Stimulated activated CD4-positive, alpha-beta T cell treated with anti-CD3 and anti-CD28 coated beads, Interleukin-12 subunit alpha, Interleukin-12 subunit beta, amount 100 ng/mL, for 4 hours (primary cell): Measurements from ENCODE around the gene GET4.
"Not testable (repeated sequence)": the region's sequence is repeated elsewhere in the genome, so short reads cannot be mapped to it uniquely, and the experiment has no call there.

Experiments used
- DNase-seq: peaks from one replicate; pipeline ENCODE4 v3.0.0-alpha.2; 2020

The GET4 gene

DNA sequence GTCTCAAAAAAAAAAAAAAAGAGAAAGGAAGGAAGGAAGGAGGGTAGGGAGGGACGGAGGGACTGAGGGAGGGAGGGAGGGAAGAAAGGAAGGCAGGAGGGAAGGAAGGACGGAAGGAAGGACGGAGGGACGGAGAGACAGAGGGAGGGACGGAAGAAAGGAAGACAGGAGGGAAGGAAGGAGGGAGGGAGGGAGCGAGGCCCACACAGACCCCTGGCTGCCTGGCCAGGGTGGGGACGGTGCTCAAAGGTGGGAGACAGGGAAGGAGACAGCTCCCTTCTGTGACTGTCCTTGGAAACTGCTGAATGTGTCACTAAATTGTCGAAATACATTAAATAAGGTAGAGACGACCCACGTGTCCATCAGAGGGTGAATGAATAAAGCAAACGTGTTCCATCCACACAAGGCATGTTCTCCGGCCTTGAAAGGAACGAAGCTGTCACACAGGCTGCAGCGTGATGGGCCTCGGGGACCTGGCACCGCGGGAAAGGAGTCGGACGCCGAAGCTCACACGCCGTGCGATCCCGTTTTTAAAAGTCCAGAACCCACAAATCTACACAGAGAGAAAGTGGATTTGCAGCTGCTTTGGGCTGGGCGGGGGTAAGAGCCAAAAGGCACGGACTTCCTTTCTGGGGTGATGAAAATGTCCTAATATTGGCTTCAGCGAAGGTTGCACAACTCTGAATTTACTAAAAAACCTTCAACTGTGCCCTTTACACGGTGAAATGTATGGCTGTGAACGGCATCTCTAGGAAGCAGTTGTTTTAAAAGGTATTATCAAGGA is 54.8 kb downstream of the GET4 start:
- no peak for DNase-seq

DNA sequence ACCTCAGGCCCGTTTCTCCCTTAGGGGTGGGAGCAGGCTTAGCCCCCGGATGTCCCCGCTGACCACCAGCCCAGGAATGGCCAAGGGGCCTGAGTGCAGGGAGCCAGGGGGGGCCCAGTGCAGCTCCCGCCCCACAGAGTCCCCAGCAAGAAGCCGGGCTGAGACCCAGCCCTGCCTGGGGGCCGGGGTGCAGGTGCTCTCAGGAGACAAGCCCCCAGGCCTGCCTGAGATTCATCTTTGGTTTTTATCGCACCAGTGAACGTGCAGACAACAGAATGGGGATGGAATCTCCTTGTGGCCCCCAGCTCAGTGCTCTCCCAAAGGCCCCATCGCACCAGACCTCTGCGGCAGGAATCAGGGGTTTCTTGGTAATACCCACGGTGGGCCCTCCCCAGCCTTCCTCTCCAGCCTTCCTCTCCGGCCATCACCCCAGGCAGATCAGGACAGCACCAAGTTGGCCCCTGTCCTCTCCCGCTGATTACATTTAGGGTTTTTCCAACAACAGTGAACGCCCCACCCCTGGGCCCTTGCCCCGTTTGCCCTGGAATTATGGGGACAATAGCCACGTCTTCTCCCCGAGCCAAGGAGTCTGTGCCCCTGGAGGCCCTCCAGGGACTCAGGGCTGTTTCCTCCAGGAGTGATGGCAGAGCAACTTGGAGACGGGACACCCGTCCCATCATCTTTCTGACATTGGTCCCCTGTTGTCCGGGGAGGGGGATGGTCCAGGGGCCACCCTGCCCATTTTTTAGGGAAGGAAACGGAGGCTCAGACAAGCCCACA is 55.7 kb downstream of the GET4 start:
- no peak for DNase-seq

DNA sequence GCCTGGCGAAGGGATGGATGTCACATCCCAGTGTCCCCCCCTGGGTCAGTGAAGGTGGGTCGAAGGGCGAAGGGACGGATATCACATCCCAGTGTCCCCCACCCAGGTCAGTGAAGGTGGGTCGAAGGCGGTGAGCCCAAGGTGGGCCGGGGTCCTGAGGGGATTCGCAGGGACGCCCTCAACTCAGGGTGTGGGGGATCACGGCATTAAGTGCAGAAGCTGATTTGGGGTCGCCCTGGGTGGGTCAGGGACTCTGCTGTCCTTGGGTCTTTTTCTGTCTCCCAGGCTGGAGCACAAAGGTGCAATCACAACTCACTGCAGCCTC is 56.3 kb downstream of the GET4 start:
- DNase-seq = no peak

DNA sequence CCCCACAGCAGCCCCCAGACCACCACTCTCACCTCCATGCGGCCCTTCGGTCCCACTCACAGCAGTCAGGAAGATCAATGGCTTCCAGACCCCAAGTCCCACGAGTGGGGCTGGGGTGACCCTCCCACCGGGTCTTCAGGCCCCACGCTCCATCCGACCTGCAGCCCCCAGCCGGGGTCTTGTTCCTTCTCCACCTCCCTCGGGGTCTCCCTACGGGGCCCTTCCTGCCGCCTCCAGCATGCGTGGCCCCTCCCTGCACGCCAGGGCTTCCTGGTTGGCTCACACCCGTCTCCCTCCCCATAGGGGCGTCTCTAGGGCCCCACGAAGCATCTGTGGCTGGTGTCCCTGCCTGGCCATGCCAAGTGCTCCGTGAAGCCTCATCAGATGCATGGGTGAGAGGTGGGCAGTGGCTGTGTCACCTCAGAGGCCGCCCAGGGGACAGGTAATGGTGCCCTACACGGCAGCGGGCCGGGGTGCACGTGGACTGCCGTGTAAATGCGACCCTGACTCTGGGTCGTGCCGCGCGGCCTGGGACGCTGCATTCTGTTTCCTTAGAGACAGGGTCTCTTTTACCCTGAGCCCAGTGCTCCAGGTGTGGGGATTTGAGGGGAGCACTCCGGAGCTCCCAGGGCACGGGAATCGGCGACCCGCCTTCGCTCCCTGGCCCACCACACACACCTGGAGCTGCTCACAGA is 58.3 kb downstream of the GET4 start:
- DNase-seq = no peak

DNA sequence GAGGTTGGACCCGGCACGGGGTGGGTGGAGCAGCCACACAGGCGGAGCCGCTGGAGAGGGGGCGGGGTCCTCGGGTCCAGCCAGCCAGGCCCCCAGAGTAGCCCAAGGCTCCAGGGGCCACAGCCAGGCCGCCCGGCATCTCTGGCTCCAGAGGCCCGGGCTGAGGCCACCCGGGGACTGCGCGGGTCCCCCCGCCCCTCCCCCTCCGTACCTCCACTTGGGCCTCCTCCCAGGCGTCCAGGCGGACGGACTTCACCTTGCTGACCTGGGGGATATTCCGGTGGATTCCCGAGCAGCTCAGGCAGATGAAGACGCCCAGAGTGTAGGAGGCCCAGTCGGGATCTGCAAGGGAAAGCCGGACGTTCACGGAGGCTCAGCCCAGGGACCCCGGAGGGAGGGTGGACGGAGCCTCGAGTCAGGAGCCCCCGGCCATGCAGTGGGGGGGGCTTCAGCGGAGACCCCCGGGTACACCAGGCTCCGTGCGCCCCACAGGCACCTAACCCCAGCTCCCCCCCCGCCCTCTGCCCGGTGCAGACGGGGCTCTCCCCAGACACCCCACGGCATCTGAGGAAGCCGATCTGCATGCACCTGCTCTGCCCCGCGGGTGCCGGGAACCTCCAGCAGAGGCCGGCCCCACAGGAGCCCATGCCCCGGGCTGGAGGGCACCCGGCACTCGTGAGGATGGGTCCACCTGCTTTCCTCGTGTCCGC is 59.0 kb downstream of the GET4 start:
- DNase-seq = no peak

DNA sequence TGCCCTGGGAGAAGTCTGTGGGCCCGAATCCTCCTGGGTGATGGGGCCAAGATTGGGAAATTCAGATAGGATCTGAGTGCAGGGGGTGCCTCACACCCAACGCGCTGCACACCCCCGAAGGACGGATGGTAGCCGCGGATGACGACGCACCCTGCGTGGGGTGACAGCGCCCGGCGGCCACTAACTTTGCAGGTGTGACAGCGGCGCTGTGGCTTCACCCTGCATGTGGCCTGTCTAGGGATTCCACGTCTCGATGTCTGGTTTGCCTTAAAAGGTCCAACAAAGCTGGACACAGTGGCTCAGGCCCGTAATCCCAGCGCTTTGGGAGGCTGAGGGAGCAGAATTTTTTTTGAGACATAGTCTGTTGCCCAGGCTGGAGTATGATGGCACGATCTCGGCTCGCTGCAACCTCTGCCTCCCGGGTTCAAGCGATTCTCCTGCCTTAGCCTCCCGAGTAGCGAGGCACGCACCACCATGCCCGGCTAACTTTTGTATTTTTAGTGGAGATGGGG is 59.6 kb downstream of the GET4 start:
- no peak for DNase-seq

DNA sequence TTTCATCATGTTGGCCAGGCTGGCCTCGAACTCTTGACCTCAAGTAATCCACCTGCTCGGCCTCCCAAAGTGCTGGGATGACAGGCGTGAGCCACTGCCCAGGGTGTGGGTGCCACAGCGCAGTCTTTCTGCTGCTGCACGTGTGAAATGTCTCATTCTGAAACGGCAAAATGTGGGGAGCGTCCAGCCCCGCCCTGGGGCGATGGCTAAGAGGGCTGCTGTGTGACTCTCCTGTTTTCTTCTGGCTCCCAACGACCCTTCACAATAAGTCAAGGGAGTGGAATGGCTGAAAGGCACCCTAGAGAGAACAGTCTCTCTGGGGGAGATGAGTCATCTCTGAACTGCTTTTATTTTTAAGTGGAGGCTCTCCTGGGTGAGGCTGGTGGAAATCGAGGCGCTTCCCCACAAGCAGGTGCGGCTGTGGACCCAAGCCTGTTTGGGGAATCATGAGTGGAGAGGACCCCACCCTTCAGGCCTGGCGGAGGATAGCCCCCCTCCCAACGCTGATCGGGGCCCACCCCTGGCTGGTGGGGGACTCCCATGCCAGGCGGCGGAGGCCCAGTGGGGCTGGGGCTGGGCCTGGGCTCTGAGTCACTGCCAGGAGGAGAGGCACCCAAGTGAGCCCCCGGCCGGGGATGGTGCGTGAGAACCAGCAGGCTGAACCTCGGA is 60.2 kb downstream of the GET4 start:
- DNase-seq = no peak

DNA sequence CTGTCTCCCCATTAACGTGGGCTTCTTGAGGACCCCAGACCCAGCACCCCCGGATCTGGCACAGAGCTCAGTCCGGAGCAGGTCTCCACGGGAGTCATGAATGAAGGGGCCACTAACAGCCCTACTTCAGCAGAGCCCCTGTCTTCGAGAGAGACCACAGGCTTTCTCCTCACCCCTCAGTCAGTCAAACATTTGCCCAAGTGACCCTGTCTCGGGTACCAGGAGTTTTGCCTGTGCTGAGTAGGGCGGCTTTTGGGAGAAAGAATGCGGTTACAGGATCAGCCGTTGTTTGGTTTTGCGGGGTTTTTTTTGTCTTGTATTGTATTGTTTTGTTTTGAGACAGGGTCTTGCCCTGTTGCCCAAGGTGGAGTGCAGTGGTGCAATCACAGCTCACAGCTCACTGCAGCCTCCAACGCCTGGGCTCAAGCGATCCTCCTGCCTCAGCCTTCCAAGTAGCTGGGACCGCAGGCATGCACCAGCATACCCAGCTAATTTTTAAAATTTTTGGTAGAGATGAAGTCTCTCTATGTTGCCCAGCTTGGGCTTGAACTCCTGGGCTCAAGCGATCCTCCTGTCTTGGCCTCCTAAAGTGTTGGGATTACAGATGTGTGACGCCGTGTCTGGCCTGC is 61.6 kb downstream of the GET4 start:
- DNase-seq = no peak

DNA sequence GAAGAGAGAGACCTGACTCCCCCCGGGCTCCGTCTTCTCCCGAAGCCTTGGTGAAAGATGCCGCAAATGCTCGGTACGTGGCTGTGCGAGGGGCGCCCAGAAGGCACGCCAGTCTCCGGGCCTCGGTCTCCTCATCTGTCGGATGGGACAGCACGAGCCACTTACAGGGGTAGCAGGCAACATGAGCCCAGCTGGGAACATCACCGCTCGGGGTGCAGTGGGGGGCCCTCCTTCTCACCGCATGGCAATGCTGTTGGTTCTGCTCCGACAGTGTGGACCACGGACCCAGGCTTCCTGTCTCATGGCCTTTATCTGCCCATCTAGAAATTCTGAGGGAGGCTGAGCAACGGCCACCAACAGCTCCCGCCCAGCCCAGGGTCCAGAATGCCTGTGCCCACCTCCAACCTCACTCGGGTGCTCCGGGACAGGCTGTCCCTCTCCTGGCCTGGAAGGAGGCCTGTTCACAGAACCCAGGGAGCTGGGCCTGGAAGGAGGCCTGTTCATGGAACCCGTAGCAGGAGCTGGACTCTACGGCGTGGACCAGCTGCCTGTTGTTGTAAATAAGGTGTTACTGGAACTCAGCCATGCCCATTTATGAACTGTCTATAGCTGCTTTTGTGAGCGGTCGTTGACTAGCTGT is 62.3 kb downstream of the GET4 start:
- no peak for DNase-seq

DNA sequence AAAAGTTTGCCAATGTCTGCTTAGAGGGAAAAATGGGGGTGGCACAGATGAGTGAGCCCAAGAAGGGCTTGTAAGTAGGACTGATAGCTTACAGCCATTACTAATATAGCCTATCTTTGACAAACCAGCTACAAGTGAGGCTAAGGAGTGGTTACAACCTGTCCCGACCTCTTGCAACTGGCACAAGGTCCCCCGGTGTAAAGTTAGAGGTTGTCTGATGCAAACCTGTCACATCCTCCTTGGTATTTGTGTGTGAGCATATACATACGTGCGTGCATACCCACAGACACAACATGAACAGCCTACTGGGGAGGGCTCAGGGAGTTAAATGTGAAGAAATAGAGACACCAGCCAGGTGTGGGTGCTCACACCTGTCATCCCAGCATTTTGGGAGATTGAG is 63.5 kb downstream of the GET4 start:
- DNase-seq = no peak

DNA sequence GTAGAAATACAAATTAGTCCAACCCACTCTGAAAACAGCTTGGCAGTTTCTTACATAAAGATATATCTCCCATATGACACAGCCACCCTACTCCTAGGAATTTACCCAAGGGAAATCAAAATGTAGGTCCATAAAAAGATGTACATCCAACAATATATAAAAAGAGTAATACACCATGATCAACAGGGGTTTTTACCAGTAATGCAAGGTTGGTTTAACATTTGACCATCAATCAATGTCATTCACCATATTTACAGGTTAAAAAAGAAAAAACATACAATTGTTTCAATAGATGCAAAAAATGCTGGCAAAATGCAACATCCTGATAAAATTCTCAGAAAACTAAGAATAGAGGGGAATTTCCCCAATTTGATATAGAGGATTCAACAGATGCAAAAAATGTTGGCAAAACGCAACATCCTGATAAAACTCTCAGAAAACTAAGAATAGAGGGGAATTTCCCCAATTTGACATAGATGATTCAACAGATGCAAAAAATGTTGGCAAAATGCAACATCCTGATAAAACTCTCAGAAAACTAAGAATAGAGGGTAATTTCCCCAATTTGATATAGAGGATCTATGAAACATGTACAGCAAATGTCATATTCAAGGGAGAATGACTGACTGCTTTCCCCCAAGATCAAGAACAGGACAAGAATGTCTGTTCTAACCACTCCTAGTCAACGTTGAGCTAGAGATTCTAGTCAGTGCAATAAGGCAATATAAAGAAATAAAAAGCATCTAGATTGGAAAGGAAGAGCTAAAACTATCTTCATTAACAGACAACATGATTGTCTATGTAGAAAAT is 64.5 kb downstream of the GET4 start:
- no peak for DNase-seq

DNA sequence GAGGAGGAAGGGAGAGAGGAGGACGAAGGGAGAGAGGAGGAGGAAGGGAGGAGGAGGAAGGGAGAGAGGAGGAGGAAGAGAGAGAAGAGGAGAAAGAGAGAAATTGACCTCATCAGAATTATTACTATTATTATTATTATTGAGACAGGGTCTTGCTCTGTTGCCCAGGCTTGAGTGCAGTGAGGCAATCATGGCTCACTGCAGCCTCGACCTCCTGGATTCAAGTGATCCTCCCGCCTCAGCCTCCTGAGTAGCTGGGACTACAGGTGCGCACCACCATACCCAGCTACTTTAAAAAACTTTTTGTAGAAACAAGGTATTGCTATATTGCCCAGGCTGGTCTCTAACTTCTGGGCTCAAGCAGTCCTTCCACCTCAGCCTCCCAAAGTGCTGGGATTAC is 67.4 kb downstream of the GET4 start:
- not testable (repeated sequence) for DNase-seq

DNA sequence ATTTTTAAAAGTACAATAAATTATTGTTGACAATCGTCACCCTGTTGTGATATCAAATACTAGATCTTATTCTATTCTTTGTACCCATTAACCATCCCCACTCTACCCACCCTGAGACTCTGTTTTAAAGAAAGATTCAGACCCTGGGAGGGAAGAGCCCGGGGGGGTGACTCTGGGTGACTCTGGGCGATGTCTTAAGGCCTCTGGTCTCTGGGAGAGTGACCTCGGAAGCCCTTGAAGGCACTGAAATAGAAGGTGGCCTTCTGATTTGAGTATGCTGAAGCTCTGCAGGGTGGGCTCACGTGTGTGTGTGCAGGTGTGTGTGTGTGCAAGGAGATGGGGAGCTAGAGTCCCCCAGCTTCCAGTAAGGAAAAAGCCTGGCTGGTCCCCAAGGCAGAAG is 68.4 kb downstream of the GET4 start:
- no peak for DNase-seq

DNA sequence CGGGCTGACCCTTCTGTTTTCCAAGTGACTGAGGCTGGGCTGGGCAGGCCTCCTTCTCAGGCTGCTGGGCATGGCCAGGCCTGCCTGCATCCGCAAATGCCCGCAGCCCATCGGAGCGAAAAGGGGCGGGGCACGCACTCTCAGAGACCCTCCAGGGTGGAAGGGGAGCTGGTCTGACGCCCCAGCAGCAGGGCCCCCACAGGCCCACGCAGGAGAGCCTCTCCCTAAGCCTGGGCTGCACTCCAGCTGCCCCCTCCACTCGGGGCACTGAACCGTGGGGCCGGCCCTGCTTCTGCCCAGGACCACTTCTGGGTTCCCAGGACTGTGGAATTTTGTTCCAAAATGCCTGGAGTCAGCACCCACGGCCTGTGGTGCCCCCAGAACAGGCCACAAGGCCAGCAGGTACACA is 68.8 kb downstream of the GET4 start:
- DNase-seq = no peak

DNA sequence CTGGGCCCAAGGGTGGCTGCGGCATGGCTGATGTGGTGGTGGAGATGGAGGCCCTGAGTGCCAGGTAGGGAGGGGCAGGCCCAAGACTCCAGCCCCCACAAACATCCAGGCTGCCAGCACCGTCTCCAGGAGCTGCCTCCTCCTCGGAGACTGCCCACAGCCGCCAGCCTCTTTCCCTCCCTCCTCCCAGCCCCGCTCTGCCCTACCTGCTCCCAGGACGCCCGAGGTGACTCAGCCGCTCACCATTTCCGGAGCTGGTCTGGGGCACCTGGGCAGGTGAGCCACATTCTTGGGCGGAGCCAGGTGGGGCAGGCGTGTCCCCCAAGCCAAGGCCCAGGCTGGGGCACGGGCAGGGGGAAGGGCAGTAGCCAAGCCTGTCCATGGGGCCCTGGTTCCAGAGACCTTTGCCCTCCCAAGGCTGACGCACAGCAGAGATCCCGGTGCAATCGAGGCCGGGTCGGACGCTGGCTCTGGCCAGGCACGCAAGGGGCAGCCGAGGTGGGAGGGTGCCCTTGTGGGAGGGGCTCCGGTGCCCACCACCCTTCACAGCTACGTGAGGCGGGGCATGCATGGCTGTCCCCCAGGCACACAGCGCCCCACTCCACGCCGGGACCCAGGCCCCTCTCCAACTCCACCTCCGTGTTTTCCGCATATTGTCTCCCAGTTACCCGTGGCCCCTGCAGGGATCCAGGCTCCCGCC is 69.4 kb downstream of the GET4 start:
- no peak for DNase-seq
